ENCODE data around the gene FOXN3.

DNA sequence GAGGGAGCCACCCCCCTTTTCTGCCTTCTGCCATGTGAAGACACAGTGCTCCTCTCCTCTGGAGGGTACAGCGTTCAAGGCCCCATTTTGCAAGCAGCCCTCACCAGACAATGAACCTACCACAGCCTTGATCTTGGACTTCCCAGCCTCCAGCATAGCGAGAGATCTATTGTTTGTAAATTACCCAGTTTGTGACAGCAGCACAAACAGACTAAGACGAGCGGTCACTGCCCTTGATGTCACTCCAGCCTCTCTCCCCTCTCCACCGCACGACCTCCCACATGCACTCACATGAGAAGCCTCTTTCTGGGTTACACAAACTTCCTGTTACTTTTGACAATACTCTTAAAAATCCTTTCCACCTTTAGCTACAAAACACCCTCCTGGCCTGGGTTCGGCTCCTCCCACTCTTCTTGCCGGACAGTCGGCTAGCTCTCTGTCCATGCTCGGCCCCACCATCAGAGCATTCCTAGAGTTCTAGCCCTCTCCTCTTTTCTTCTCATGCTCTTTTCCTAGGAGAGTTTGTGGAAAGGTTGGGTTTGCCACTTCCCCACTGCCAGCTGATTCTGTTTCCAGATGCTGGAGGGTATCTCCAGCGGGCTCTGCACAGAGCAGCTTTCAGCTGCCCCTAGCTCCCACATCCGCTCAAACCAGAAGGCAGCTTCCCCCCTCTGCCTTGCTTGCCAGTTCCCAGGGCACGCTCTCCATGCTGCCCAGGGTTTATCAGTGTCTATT, 124.3 kb downstream of the FOXN3 start:
- TF ChIP-seq POLR2A (IDR thresholded peaks at IDR 0.05) (no peak), EP300 (IDR thresholded peaks at IDR 0.05) (no peak)
- TF ChIP-seq, protein P1, sequence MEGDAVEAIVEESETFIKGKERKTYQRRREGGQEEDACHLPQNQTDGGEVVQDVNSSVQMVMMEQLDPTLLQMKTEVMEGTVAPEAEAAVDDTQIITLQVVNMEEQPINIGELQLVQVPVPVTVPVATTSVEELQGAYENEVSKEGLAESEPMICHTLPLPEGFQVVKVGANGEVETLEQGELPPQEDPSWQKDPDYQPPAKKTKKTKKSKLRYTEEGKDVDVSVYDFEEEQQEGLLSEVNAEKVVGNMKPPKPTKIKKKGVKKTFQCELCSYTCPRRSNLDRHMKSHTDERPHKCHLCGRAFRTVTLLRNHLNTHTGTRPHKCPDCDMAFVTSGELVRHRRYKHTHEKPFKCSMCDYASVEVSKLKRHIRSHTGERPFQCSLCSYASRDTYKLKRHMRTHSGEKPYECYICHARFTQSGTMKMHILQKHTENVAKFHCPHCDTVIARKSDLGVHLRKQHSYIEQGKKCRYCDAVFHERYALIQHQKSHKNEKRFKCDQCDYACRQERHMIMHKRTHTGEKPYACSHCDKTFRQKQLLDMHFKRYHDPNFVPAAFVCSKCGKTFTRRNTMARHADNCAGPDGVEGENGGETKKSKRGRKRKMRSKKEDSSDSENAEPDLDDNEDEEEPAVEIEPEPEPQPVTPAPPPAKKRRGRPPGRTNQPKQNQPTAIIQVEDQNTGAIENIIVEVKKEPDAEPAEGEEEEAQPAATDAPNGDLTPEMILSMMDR (IDR thresholded peaks at IDR 0.05) = no peak

Measured in ovary (tissue), 3 donors.